ENCODE results near the gene NUP160.
A peak's percentile ranks its signal among the peaks of the same experiment; 100 is the strongest.

- TF ChIP-seq CTCF (IDR thresholded peaks at IDR 0.05) (no peak), POLR2AphosphoS5 (IDR thresholded peaks at IDR 0.05; ENCODE audit: insufficient read depth in 1 of 2, low read depth in 1 of 2) (peak in 1 of 2 donors; percentile 60), POLR2A (IDR thresholded peaks at IDR 0.05) (no peak)
These were observed 9.9 kb upstream of the NUP160 start for GRCh38 chr11:47857892-47858543.

Measured in vagina (tissue), 2 donors.